GM12878 (cell line): ENCODE measurements around the gene RCL1. TPM values are rescaled to one million over a fixed set of nuclear protein-coding genes. Genes with fewer than 3 reads are reported as not detected.
A peak's percentile ranks its signal among the peaks of the same experiment; 100 is the strongest.

Experiments
- BCLAF1 ChIP-seq: fragments of 450-650 bp; IDR thresholded peaks from 2 replicates; pipeline ENCODE4 v1.6.1; 2017; ENCODE audit warnings: antibody characterized with exemption, mild to moderate bottlenecking, moderate library complexity
- CEBPB ChIP-seq, 2 experiments: fragments of 150-350 bp in 1 of 2; IDR thresholded peaks; 2 replicates each; pipeline ENCODE4 v1.6.1; 2012 to 2014; ENCODE audit warnings: low read depth in 2 of 2, low read length in 2 of 2, borderline replicate concordance in 1 of 2, inconsistent platforms in 1 of 2
- CHD2 ChIP-seq: IDR thresholded peaks from 2 replicates; pipeline ENCODE4 v1.6.1; 2011; ENCODE audit warnings: low read depth, low read length, improper control_type of control experiment, borderline replicate concordance
- CTCF ChIP-seq, 3 experiments: IDR thresholded peaks in 2 of 3; conservative IDR thresholded peaks in 1 of 3; 2 replicates each; pipeline ENCODE4 v1.5.1; 2011; ENCODE audit warnings: low read depth in 3 of 3, low read length in 3 of 3, mild to moderate bottlenecking in 3 of 3, control low read depth in 2 of 3, moderate library complexity in 2 of 3, inconsistent platforms in 1 of 3, mixed read lengths in 1 of 3; ENCODE audit not compliant: control insufficient read depth in 2 of 3, insufficient read depth in 1 of 3; ENCODE audit errors: extremely low read depth in 1 of 3
- DPF2 ChIP-seq: fragments of 450-650 bp; IDR thresholded peaks from 2 replicates; pipeline ENCODE4 v1.6.1; 2017; ENCODE audit warnings: mild to moderate bottlenecking
- EED ChIP-seq: sonication (generic); IDR thresholded peaks from 2 replicates; pipeline ENCODE4 v1.6.1; 2016; ENCODE audit warnings: antibody characterized with exemption, low read depth
- EP300 ChIP-seq, 2 experiments: fragments of 150-350 bp in 1 of 2; IDR thresholded peaks; 2 replicates each; pipeline ENCODE4 v1.6.1; 2011 to 2012; ENCODE audit warnings: low read depth in 2 of 2, low read length in 2 of 2, borderline replicate concordance in 1 of 2, improper control_type of control experiment in 1 of 2, inconsistent platforms in 1 of 2; ENCODE audit not compliant: control insufficient read depth in 1 of 2
- GABPA ChIP-seq: IDR thresholded peaks from 2 replicates; pipeline ENCODE4 v1.6.1; 2014; ENCODE audit warnings: antibody characterized with exemption, low read depth, mild to moderate bottlenecking, inconsistent platforms
- IKZF1 ChIP-seq: fragments of 450-650 bp; conservative IDR thresholded peaks from 2 replicates; pipeline ENCODE4 v1.6.1; 2017; ENCODE audit warnings: antibody characterized with exemption, mild to moderate bottlenecking
- KLF5 ChIP-seq: fragments of 450-650 bp; IDR thresholded peaks from 2 replicates; pipeline ENCODE4 v1.6.1; 2014; ENCODE audit warnings: mild to moderate bottlenecking; ENCODE audit not compliant: partially characterized antibody
- MAX ChIP-seq: IDR thresholded peaks from 2 replicates; pipeline ENCODE4 v1.6.1; 2012; ENCODE audit warnings: low read depth, low read length, improper control_type of control experiment
- NFYB ChIP-seq: IDR thresholded peaks from 2 replicates; pipeline ENCODE4 v1.6.1; 2011; ENCODE audit warnings: low read depth, mild to moderate bottlenecking, low read length, improper control_type of control experiment, moderate library complexity; ENCODE audit not compliant: insufficient read depth
- PAX8 ChIP-seq: fragments of 450-650 bp; IDR thresholded peaks from 2 replicates; pipeline ENCODE4 v1.6.1; 2017; ENCODE audit warnings: mild to moderate bottlenecking, moderate library complexity
- POLR2A ChIP-seq: IDR thresholded peaks from 2 replicates; pipeline ENCODE4 v1.6.1; 2011; ENCODE audit warnings: low read depth, mild to moderate bottlenecking, low read length
- SP1 ChIP-seq: IDR thresholded peaks from one replicate; pipeline ENCODE4 v1.6.1; 2011; ENCODE audit warnings: low read depth, low read length
- SRF ChIP-seq, 2 experiments: IDR thresholded peaks; 2 replicates each; pipeline ENCODE4 v1.6.1; 2011; ENCODE audit warnings: low read depth in 2 of 2, low read length in 2 of 2, mild to moderate bottlenecking in 1 of 2, moderate library complexity in 1 of 2
- WRNIP1 ChIP-seq: IDR thresholded peaks from 2 replicates; pipeline ENCODE4 v1.6.1; 2011; ENCODE audit warnings: low read depth, low read length, improper control_type of control experiment, borderline replicate concordance
- YY1 ChIP-seq: IDR thresholded peaks from 2 replicates; pipeline ENCODE4 v1.6.1; 2011; ENCODE audit warnings: low read depth, mild to moderate bottlenecking, low read length
- ZBED1 ChIP-seq: IDR thresholded peaks from 2 replicates; pipeline ENCODE4 v1.6.1; 2016; ENCODE audit warnings: borderline replicate concordance
- polyA plus RNA-seq, 11 experiments: library from polyadenylated mRNA; depleted of rRNA in 4 of 11; unstranded in 6 of 11; stranded (reverse) in 5 of 11; fragments of >200 nt; fragmentation: Nextera tagmentation in 4 of 11; fragmentation: Illumina TruSeq in 1 of 11; extraction: Ambion mirVana in 4 of 11; extraction: Trizol in 1 of 11; gene quantifications; 1 replicate in 1 of 11; 2 replicates in 10 of 11; pipeline versions ENCODE4 v1.2.1 to v1.2.3, GENCODE V29; 2011 to 2016; ENCODE audit warnings: inconsistent platforms in 2 of 11, missing spikeins in 2 of 11, low read depth in 1 of 11
- total RNA-seq, 4 experiments: library from RNA; depleted of rRNA in 3 of 4; stranded (reverse); fragments of >200 nt in 3 of 4; fragmentation: Illumina TruSeq in 1 of 4; extraction: Trizol in 1 of 4; gene quantifications; 2 replicates each; pipeline versions ENCODE4 v1.2.1 to v1.2.3, GENCODE V29; 2013 to 2021
- TF ChIP-seq, protein P1 (sequence below): fragments of 450-650 bp; IDR thresholded peaks from 2 replicates; pipeline ENCODE4 v1.6.1; 2017; ENCODE audit warnings: mild to moderate bottlenecking, moderate library complexity

The RCL1 gene
- total and polyA plus RNA-seq, 10 of the 15 experiments (the other 5 are each of a cell fraction or from before 2014, with no cell fraction given) = 21.1 to 46.8 (median 30.5) TPM

- TF ChIP-seq KLF5 (no peak), POLR2A (peak; percentile 97), CEBPB (IDR thresholded peaks at IDR 0.05; ENCODE audit: borderline replicate concordance in 1 of 2, low read depth in 2 of 2, low read length in 2 of 2) (0 out of 4 replicates have a peak, but pooled peaks of 1 of the 2 experiments have one; percentile 44), BCLAF1 (no peak), PAX8 (no peak), CTCF (IDR thresholded peaks at IDR 0.05 in 2 of 3, conservative IDR thresholded peaks at IDR 0.05 in 1 of 3; ENCODE audit: control insufficient read depth in 2 of 3, extremely low read depth in 1 of 3, insufficient read depth in 1 of 3, low read depth in 3 of 3, low read length in 3 of 3) (no peak), CHD2 (peak; percentile 92), IKZF1 (peak; percentile 97), SP1 (peak; percentile 97), NFYB (peak; percentile 94), YY1 (0 out of 2 replicates have a peak, but pooled peaks have one; percentile 32), EP300 (IDR thresholded peaks at IDR 0.05; ENCODE audit: borderline replicate concordance in 1 of 2, control insufficient read depth in 1 of 2, low read depth in 2 of 2, low read length in 2 of 2) (no peak), EED (0 out of 2 replicates have a peak, but pooled peaks have one; percentile 24), MAX (peak; percentile 97; the same call in 1 of the 2 replicates), ZBED1 (no peak), GABPA (no peak), DPF2 (peak; percentile 81), WRNIP1 (no peak), SRF (IDR thresholded peaks at IDR 0.05; ENCODE audit: low read depth in 2 of 2, low read length in 2 of 2) (peak in 1 of 2 experiments; percentile 27; a peak in 1 of 4 replicates)
- TF ChIP-seq, protein P1, sequence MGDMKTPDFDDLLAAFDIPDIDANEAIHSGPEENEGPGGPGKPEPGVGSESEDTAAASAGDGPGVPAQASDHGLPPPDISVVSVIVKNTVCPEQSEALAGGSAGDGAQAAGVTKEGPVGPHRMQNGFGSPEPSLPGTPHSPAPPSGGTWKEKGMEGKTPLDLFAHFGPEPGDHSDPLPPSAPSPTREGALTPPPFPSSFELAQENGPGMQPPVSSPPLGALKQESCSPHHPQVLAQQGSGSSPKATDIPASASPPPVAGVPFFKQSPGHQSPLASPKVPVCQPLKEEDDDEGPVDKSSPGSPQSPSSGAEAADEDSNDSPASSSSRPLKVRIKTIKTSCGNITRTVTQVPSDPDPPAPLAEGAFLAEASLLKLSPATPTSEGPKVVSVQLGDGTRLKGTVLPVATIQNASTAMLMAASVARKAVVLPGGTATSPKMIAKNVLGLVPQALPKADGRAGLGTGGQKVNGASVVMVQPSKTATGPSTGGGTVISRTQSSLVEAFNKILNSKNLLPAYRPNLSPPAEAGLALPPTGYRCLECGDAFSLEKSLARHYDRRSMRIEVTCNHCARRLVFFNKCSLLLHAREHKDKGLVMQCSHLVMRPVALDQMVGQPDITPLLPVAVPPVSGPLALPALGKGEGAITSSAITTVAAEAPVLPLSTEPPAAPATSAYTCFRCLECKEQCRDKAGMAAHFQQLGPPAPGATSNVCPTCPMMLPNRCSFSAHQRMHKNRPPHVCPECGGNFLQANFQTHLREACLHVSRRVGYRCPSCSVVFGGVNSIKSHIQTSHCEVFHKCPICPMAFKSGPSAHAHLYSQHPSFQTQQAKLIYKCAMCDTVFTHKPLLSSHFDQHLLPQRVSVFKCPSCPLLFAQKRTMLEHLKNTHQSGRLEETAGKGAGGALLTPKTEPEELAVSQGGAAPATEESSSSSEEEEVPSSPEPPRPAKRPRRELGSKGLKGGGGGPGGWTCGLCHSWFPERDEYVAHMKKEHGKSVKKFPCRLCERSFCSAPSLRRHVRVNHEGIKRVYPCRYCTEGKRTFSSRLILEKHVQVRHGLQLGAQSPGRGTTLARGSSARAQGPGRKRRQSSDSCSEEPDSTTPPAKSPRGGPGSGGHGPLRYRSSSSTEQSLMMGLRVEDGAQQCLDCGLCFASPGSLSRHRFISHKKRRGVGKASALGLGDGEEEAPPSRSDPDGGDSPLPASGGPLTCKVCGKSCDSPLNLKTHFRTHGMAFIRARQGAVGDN = peak; percentile 80
Measured at GRCh38 chr9:4792572-4793458, at the start of gene RCL1 (continued).
